Hippocampal formation (tissue), 2 donors: Measurements from ENCODE around the gene CAMTA1.
"Not testable (repeated sequence)": the region's sequence is repeated elsewhere in the genome, so short reads cannot be mapped to it uniquely, and the experiment has no call there.

Source experiments
- DNase-seq, 2 donors: peaks; one replicate each; lab custom pipeline; 2025; lab: John Stamatoyannopoulos, UW

Gene CAMTA1

GRCh38 chr1:7406641-7407543 is 621.6 kb downstream of the CAMTA1 start:
- no peak for DNase-seq

- DNase-seq, result no peak
Measured at GRCh38 chr1:7407544-7407895, 622.3 kb downstream of the CAMTA1 start.

- no peak for DNase-seq
Measured at GRCh38 chr1:7407980-7408770, 622.9 kb downstream of the CAMTA1 start.

- DNase-seq, result no peak
Measured at GRCh38 chr1:7408771-7409150, 623.5 kb downstream of the CAMTA1 start.

GRCh38 chr1:7409278-7409677 is 624.0 kb downstream of the CAMTA1 start:
- DNase-seq, result no peak

GRCh38 chr1:7410156-7410555 is 624.9 kb downstream of the CAMTA1 start:
- DNase-seq, result no peak

- DNase-seq, result not testable (repeated sequence)
Measured at GRCh38 chr1:7417618-7418017, 632.4 kb downstream of the CAMTA1 start.

GRCh38 chr1:7418442-7419080 is 633.3 kb downstream of the CAMTA1 start:
- DNase-seq, result no peak

GRCh38 chr1:7420098-7420445 is 634.8 kb downstream of the CAMTA1 start:
- no peak for DNase-seq

- DNase-seq, result no peak
Measured at GRCh38 chr1:7420470-7421100, 635.3 kb downstream of the CAMTA1 start.

GRCh38 chr1:7421471-7422075 is 636.3 kb downstream of the CAMTA1 start:
- no peak for DNase-seq

- no peak for DNase-seq
Measured at GRCh38 chr1:7422081-7422480, 636.8 kb downstream of the CAMTA1 start.

GRCh38 chr1:7422561-7422960 is 637.3 kb downstream of the CAMTA1 start:
- DNase-seq, result no peak

GRCh38 chr1:7422966-7423365 is 637.7 kb downstream of the CAMTA1 start:
- DNase-seq, result no peak

GRCh38 chr1:7424352-7424890 is 639.2 kb downstream of the CAMTA1 start:
- no peak for DNase-seq

- DNase-seq, result no peak
Measured at GRCh38 chr1:7425229-7425628, 640.0 kb downstream of the CAMTA1 start.

- no peak for DNase-seq
Measured at GRCh38 chr1:7425771-7426170, 640.5 kb downstream of the CAMTA1 start.

- DNase-seq, result no peak
Measured at GRCh38 chr1:7426780-7427604, 641.7 kb downstream of the CAMTA1 start.

- DNase-seq, result no peak
Measured at GRCh38 chr1:7427605-7428300, 642.5 kb downstream of the CAMTA1 start.

GRCh38 chr1:7429290-7429689 is 644.0 kb downstream of the CAMTA1 start:
- no peak for DNase-seq
